ENCODE measurements around the gene TAS2R41.

Gene TAS2R41, protein sequence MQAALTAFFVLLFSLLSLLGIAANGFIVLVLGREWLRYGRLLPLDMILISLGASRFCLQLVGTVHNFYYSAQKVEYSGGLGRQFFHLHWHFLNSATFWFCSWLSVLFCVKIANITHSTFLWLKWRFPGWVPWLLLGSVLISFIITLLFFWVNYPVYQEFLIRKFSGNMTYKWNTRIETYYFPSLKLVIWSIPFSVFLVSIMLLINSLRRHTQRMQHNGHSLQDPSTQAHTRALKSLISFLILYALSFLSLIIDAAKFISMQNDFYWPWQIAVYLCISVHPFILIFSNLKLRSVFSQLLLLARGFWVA

DNA sequence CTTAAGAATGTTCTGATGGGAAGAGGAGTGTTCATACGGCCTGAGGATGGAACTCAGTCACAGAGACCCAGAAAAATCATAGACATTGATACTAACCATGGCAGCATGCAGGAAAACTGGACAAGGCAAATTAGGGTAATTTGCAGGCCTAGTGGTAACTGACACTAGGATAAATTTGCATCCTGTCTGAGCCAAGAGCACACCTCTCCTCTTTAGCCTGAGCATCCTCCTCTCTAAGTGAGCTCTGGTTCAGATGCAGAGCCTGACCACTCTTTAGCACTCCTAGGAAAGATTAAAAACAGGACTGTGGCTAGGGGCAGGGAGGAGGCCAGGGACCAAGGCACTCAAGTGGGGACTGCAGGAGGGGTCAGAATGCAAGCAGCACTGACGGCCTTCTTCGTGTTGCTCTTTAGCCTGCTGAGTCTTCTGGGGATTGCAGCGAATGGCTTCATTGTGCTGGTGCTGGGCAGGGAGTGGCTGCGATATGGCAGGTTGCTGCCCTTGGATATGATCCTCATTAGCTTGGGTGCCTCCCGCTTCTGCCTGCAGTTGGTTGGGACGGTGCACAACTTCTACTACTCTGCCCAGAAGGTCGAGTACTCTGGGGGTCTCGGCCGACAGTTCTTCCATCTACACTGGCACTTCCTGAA, at the start of gene TAS2R41:
Gene TAS2R41, plus strand, starts transcription at position 373 of the 650 bp plus-strand sequence. Its CDS starts 0 bp downstream, at position 373.
- no peak for DNase-seq

DNA sequence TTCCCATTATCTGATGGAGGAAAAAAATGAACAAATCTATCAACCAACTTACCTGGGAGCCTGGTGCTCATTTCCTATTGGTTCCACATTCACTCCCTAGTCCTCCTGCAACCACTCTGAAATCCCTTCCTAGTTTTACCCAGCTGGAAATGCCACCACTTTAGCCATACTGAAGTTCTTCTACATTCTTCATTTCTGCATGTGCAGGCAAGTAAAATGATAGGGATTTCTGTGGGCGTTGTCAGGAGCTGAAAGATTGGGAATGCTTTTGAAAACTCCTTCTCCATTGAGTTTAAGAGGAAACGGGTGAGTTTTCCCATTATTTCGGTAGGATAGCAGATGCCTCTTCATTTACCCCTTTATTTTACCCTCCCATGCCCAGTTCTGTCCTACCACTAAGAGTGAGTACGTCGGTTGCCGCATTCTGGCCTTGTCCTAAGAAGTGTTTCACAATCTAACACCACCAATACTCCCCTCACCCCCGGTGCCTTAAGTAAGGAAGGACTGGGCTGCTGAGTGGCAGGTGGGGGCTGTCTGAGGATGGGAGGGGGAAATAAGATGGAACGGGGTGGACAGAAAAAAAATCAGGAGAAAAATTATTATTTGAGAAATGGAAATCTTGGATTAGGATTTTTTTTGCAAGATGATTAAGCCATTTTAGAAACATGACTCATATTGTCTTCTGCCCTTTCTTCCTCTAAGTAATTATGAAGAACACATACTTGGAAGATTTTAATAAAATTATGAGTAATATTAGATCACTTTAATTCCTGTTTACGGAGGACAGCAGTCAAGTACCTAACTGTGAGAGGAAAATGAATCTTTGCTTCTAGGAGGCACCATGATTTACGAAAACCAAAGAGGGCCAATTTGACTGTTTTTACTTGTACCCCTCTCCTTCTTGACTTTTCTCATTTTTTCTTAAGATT, 47.6 kb upstream of the TAS2R41 start:
- DNase-seq, result no peak

GRCh38 chr7:143431109-143431508, 46.6 kb upstream of the TAS2R41 start:
- DNase-seq, result no peak

DNA sequence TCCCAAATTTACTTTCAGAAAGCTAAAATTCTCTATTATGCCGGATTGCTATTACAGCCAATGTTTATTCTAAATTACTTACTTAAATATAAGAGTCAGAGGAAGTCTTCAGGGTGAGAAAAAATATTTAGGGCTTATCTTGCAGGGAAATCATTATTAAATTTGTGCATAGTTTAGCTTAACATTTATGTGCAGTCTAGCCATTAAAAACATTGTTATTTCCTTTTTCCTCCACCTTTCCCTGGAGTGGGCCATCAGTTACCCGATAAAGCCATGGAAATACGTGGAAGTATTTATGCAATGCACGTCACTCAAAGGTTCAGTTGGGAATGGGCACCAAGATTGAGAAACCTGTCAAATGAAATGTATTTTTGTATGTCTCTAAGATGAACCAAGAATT, 43.9 kb upstream of the TAS2R41 start:
- DNase-seq, result no peak

DNA sequence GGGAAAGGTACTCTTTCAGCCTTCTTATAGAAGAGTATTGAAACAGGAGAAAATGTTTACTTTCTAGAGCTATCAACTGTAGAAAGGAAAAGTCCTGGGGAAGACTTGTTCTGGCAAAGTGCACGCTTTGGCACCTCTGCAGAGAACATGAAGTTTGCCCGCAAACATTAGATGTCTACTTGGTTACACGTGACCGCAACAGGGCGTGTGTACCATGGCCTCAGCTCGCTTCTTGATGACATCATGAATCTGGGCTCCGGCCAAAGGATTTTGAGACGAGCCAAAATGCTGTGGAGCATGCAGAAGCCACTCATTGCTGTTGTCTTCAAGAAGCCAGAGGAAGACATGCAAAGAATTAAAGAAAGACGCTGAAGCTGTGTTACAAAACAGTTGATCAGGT, 43.0 kb upstream of the TAS2R41 start:
- peak; percentile 23 for DNase-seq

- no peak for DNase-seq
These were observed 42.4 kb upstream of the TAS2R41 start for GRCh38 chr7:143435266-143435665.

- DNase-seq, result no peak
These were observed 41.2 kb upstream of the TAS2R41 start for GRCh38 chr7:143436325-143436946.

DNA sequence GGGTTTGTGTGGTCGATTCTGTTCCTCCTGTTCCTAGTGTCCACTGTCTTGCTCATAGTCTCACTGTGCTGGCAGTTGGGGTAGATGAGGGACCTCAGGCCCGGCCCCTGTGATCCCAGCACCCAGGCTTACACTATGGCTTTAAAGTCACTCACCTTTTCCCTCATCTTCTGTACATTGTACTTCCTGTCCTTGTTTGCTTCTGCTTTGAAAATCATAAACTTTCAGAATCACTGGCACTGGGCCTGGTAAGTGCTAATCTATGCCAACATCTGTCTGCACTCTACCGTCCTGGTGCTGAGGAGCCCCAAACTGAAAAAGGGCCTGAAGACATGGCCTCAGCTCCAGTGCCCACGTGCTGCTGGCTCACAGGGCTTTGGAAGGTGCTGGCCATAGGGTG, 40.1 kb upstream of the TAS2R41 start:
- no peak for DNase-seq

GRCh38 chr7:143439866-143440265, 37.8 kb upstream of the TAS2R41 start:
- DNase-seq, result no peak

GRCh38 chr7:143443153-143443552, 34.5 kb upstream of the TAS2R41 start, which contains the start of gene TAS2R60:
Gene TAS2R60 (plus strand): TSS chr7:143443453. CDS start chr7:143443453, 0 bp downstream.
- no peak for DNase-seq

DNA sequence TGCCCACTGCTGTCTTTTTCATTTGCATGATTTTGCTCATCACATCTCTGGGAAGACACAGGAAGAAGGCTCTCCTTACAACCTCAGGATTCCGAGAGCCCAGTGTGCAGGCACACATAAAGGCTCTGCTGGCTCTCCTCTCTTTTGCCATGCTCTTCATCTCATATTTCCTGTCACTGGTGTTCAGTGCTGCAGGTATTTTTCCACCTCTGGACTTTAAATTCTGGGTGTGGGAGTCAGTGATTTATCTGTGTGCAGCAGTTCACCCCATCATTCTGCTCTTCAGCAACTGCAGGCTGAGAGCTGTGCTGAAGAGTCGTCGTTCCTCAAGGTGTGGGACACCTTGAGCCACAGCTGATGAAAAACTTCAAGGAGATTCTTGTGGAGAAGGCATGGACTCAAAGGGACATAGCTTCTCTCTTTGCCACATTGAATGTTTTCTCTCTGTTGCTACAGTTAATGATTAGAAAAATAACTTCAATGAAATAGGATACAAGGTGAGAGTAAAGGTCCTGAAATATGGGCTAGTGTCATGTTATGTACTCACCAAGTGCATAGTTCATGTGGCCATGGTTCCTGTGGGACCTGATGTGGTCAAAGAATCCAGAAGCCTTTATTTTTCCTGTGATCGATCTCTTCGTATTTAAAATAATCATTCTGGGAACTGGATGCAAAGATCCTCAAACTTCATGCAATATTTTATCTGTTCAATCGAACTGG, 33.5 kb upstream of the TAS2R41 start:
- no peak for DNase-seq

DNA sequence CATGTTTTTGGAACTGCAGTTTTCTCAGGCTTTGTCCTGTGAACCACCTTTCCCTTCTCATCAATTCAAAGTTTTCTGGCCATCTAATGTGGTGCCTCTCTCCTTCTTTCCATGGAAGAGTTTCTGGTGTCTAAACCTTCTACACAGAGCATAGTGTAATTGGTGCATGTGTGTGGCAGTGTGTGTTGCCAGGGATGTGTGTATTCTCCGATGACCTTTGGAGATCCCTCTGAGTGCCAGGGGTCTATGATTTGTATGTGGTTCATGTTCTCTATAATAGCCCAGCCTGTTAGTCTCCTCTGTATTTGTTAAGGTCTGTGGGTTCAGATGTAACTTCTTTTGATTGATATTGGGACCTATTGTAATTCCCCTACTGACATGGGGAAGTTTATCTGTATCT, 32.9 kb upstream of the TAS2R41 start:
- DNase-seq, result no peak

DNA sequence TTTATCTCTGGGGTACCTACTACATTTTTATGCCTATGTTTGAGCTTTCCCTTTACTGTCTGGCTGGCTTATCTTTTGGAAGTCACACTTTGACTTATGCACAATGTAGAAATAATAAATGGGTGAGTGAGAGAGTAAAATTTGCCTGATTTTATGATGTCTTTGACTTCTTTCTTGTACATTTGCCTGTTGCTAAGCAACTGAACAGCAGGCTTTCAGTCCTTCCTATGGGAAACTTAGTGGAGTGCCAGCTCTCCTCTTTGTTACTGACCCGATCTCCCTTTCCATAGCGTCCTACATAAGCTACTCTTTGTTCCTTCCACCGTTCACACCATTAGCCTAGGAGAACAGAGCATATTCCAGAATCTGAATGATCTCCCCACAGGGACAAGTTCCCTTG, 30.2 kb upstream of the TAS2R41 start:
- no peak for DNase-seq

DNA sequence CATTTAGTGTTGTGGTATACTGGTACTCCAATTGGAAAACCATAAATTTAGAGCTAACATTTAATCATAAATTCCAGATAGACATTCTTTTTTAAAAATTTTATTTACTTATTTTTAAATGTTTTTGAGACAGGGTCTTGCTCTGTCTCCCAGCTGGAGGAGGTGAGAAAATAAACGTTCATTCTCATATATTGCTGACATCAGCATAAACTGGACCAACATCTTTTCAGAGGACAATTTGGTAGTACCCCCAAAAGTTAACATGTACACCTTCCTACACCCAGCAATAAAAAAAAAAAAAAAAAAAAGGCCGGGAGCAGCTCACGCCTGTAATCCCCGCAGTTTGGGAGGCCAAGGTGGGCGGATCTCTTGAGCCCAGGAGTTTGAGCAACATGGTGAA, 29.2 kb upstream of the TAS2R41 start:
- DNase-seq, result no peak

GRCh38 chr7:143449793-143450192, 27.9 kb upstream of the TAS2R41 start:
- no peak for DNase-seq

GRCh38 chr7:143451122-143451521, 26.6 kb upstream of the TAS2R41 start:
- DNase-seq, result no peak

- DNase-seq, result no peak
These were observed 25.9 kb upstream of the TAS2R41 start for GRCh38 chr7:143451746-143452145.

DNA sequence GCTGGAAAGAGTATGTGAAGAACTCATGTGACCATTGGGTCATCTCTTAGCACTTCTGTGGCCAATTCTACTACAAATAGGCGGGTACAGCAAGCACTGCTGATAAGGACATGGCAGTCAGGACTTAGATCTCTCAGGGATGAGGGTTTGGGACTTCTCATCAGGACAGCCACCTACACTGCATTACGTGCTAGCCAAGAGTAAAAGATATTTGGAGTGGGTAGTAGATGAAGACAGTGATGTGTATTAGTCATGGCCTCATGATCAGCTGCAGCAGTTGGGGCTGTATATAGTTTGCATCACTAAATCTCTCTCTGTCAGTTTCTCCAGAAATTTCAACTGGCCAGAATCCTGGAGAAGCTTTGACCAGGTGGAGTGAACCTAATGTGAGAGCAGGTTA, 25.2 kb upstream of the TAS2R41 start:
- DNase-seq, result no peak

DNA sequence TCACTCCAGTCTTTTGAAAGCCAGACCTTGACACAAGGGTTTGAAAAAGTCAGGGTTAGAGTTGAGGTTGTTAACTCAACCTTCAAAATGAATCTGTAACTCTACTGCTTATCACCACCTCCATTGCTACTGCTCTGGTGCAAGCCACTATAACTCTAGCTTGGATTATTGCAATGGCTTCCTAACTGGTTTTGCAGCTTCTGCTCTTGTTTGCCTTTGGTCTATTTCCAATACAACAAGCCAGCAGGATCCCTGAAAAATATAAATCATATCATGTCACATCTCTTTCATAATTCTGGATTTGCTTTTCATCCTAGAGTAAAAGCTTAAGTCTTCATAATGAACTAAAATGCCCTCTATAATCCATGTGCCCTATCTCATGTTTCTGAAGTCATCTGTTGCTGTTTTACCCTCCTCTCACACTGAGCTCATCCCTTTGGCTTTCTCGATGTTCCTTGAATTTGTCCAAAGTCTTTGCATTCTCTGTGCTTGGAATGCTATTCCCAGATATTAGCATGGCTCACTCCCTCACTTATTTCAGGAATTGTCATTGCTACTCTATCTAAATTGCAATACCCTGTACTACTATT, 23.5 kb upstream of the TAS2R41 start:
- DNase-seq, result no peak

DNA sequence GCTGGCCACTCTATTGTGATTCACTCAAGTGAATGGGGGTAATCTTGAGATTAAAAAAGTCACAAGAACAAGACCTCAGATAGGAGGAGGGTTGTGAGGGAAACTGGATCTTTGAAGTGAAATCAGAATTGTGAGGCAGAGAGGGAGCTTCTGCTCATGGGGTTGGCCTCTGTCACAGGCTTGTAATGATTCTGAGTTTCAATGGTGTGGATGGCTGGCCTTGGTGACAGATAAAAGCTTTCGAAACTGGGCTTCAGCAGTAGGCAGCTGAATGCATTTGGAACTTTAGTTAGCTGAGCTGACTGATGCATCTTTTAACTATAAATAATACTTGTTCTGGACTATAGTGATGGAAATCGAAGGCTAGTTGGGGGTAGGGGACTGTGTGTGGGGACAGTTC, 22.2 kb upstream of the TAS2R41 start:
- DNase-seq, result no peak

- DNase-seq, result no peak
These were observed 21.7 kb upstream of the TAS2R41 start for GRCh38 chr7:143455942-143456341.

Data from NCI-H2171 treated with DMSO at 0.1 percent for 48 hours (cell line).